Right ventricle myocardium inferior (tissue), 1 donor: ENCODE data around the gene ITGB4. TPM values are rescaled to one million over a fixed set of nuclear protein-coding genes. Genes with fewer than 3 reads are reported as not detected.
A peak's percentile ranks its signal among the peaks of the same experiment; 100 is the strongest.

Experiments
- ATAC-seq: fragments of 200-7000 bp; cut with Tn5 transposase; one replicate; pipeline ENCODE4 v1.9.1; 2020; ENCODE audit warnings: mild to moderate bottlenecking, moderate library complexity
- DNase-seq: peaks from one replicate; pipeline ENCODE4 v3.0.0; 2021; ENCODE audit errors: missing footprints
- intact Hi-C: fragments of 100-400 bp; cut with DNase I; formaldehyde crosslinking; loops from one replicate; pipeline ENCODE4 v1.11.0; 2022
- total RNA-seq: library from RNA; stranded (reverse); fragmentation: NEBNext Ultra II Directional; extraction: Animal tissue kit (Norgen Biotek cat#: 25700); gene quantifications from one replicate; pipeline ENCODE4 v1.2.1, GENCODE V29; 2021
- donor health status: DM: no; HTN: yes; CAD: no; lungs with severe emphysema.

Gene ITGB4
- total RNA-seq, 1 donor from 2014 or later = 7.5 TPM

GRCh38 chr17:75743625-75744206 lies 22.5 kb downstream of the ITGB4 start:
- intact Hi-C loops = no loop called here
- DNase-seq (no peak), ATAC-seq (no peak)

DNA sequence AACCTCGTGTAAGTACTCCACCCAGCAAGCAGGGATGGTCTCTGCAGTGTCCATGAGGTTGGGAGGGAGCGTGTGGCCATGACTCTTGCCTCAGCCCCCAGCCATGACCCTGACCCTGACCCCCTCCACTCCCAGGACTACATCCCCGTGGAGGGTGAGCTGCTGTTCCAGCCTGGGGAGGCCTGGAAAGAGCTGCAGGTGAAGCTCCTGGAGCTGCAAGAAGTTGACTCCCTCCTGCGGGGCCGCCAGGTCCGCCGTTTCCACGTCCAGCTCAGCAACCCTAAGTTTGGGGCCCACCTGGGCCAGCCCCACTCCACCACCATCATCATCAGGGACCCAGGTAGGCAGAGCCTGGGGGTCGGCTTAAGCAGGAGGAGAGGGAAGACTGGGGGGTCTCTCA lies 27.4 kb downstream of the ITGB4 start:
- intact Hi-C loops = loop anchor here (1.0 to 2.0 kb wide), 2 partner anchors 70 to 115 kb away; partner anchors contain the start of gene SMIM5
- ATAC-seq (no peak), DNase-seq (peak; percentile 41)

- DNase-seq = peak; percentile 95
- intact Hi-C loops = loop anchor here (1.0 to 10.0 kb wide), 3 partner anchors 71 to 325 kb away; partner anchors contain the start of gene SMIM5
- ATAC-seq = peak; percentile 68
Observed at GRCh38 chr17:75749545-75750389, 28.5 kb downstream of the ITGB4 start.

DNA sequence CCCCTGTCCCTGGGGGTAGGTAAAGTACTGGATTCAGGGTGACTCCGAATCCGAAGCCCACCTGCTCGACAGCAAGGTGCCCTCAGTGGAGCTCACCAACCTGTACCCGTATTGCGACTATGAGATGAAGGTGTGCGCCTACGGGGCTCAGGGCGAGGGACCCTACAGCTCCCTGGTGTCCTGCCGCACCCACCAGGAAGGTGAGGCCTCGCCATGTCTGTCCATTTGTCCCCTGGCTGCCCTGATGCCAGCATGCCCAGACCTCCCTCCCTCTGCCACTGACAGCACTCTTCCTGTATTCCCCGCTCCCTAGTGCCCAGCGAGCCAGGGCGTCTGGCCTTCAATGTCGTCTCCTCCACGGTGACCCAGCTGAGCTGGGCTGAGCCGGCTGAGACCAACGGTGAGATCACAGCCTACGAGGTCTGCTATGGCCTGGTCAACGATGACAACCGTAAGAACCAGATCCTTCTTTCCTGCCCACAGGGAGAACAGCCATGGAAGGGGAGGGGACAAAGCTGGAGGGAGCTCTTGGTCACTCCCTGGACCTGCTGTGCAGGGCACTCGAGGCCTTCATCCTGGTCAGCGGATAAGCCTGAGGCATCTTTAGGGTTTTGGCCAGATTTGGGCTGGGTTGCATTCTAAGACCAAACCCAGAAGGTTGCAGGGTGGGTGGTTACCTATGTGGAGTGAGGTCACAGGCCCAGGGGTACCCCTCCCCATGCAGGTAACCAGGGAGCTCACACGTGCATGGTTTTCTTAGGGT lies 29.6 kb downstream of the ITGB4 start:
- intact Hi-C loops = loop anchor here (10.0 kb wide), 1 partner anchor 326 kb away; no protein-coding TSS in a partner anchor
- DNase-seq (peak; percentile 30), ATAC-seq (no peak)

DNA sequence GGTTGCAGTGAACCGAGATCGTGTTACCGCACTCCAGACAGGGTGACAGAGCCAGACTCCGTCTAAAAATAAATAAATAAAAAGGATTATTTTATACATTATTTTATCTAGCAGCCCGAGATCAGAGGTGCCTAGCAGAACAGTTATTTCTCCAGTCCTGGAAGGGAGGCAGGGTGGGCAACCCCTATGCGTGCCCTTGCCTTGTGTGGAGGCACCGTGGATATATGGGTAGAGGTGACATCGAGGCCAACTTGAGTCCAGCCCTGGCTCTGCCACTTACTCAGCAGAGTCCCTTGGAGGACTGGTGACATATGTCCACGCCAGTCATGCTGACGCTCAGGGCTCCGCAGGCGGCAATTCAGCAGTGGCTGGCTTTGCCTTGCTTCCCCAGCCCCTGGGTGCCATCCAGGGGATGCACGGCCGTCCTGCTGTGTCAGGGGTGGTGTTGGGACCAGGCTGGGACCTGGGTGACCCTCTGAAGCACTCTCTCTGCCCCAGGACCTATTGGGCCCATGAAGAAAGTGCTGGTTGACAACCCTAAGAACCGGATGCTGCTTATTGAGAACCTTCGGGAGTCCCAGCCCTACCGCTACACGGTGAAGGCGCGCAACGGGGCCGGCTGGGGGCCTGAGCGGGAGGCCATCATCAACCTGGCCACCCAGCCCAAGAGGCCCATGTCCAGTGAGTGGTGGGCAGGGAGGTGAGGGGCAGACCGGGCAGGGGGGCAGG lies 30.6 kb downstream of the ITGB4 start:
- intact Hi-C loops = loop anchor here (10.0 kb wide), 1 partner anchor 327 kb away; no protein-coding TSS in a partner anchor
- ATAC-seq (no peak), DNase-seq (peak; percentile 69)

- intact Hi-C loops = loop anchor here (10.0 kb wide), 1 partner anchor 328 kb away; no protein-coding TSS in a partner anchor
- no peak for DNase-seq
- no peak for ATAC-seq
Observed at GRCh38 chr17:75752405-75752709, 31.1 kb downstream of the ITGB4 start.

- intact Hi-C loops = loop anchor here (10.0 kb wide), 1 partner anchor 328 kb away; no protein-coding TSS in a partner anchor
- DNase-seq (peak; percentile 30), ATAC-seq (no peak)
Observed at GRCh38 chr17:75752802-75753513, 31.7 kb downstream of the ITGB4 start.

DNA sequence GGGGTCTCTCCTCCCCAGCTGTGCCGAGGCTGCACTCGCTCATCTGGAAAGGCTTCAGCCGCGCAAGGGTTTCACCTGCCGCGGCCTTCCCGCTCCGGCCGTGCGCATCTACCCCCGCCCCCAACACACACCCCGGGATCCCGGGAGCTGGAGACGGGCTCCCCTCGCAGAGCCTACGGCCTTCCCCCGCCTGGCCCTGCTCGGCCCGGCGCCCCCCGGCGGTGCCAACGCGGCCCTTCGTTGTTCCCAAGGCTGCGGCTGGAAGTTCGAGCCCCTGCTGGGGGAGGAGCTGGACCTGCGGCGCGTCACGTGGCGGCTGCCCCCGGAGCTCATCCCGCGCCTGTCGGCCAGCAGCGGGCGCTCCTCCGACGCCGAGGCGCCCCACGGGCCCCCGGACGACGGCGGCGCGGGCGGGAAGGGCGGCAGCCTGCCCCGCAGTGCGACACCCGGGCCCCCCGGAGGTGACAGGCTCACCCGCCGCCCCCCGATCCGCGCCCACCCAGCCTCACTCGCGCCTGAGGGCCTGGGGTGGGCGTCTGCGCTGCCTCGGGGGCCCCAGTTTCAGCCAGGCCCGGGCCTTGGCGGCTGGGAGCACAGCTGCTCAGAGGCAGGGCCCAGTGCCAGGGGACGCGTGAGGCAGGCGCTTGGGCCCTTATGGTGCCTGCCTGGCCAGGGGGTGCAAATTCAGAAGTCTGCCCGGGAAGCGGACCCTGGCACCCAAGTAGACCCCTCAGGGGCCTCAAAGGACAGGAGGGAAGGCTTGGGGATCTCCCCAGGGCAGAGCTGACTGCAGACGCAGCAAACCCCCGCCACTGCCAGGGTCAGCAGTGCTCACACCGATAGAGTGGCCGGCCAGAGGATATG lies 32.5 kb downstream of the ITGB4 start:
- DNase-seq (peak; percentile 86), ATAC-seq (peak; percentile 71)
- intact Hi-C loops = loop anchor here (10.0 kb wide), 1 partner anchor 329 kb away; no protein-coding TSS in a partner anchor

- intact Hi-C loops = loop anchor here (10.0 kb wide), 1 partner anchor 330 kb away; no protein-coding TSS in a partner anchor
- DNase-seq = peak; percentile 13
- ATAC-seq = peak; percentile 0
Observed at GRCh38 chr17:75754378-75755204, 33.3 kb downstream of the ITGB4 start.

DNA sequence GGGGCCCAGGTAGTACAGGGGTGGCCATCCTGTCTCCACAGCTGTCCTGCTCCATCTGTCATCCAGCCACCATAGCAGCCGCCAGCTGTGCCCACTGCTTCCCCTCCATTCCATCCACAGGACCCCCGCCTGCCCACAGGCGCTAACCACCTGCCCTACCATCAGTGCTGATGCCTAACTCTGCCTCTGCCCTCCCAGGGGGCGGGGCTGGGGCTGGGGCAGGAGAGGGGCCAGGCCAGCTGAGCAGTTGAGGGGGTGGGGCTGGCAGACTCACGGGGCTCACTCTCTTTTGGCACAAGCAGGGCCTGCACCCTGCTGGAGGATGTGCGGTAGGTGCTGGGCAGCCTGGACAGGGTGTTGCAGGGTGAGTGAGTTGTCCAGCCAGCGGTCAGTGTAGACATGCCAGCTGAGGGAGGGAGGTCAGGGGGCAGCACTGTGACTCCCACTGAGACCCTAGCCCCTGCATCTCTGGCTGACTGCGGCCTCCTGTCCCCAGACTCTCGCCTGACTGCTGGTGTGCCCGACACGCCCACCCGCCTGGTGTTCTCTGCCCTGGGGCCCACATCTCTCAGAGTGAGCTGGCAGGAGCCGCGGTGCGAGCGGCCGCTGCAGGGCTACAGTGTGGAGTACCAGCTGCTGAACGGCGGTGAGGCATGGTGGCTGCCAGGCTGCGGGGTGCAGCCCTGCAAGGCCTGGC lies 34.1 kb downstream of the ITGB4 start:
- intact Hi-C loops = loop anchor here (10.0 kb wide), 1 partner anchor 331 kb away; no protein-coding TSS in a partner anchor
- no peak for ATAC-seq
- DNase-seq = peak; percentile 59

- intact Hi-C loops = loop anchor here (10.0 kb wide), 1 partner anchor 331 kb away; no protein-coding TSS in a partner anchor
- ATAC-seq (no peak), DNase-seq (peak; percentile 44)
Observed at GRCh38 chr17:75755990-75756389, 34.7 kb downstream of the ITGB4 start.

- intact Hi-C loops = loop anchor here (10.0 kb wide), 1 partner anchor 332 kb away; no protein-coding TSS in a partner anchor
- no peak for ATAC-seq
- peak; percentile 43 for DNase-seq
Observed at GRCh38 chr17:75756451-75757085, 35.3 kb downstream of the ITGB4 start.

DNA sequence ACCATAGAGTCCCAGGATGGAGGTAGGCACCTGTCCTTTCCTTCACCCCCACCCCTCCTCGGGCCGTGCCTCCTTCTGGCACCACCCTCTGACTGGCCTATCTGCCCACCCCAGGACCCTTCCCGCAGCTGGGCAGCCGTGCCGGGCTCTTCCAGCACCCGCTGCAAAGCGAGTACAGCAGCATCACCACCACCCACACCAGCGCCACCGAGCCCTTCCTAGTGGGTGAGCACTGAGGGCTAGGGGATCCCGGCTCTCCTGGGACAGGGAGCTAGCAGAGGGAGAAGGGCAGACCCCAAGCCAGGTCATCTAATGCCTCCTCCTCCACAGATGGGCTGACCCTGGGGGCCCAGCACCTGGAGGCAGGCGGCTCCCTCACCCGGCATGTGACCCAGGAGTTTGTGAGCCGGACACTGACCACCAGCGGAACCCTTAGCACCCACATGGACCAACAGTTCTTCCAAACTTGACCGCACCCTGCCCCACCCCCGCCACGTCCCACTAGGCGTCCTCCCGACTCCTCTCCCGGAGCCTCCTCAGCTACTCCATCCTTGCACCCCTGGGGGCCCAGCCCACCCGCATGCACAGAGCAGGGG lies 35.9 kb downstream of the ITGB4 start:
- intact Hi-C loops = loop anchor here (10.0 kb wide), 1 partner anchor 332 kb away; no protein-coding TSS in a partner anchor
- ATAC-seq (no peak), DNase-seq (peak; percentile 54)

- intact Hi-C loops = loop anchor here (10.0 kb wide), 1 partner anchor 334 kb away; no protein-coding TSS in a partner anchor
- DNase-seq = peak; percentile 57
- ATAC-seq = no peak
Observed at GRCh38 chr17:75758131-75758905, 37.1 kb downstream of the ITGB4 start.
